CD14-positive monocyte (primary cell): ENCODE results near the gene RBMS3. TPM values are rescaled to one million over a fixed set of nuclear protein-coding genes. Genes with fewer than 3 reads are reported as not detected.

Source experiments
- DNase-seq, 3 donors: peaks; one replicate each; pipeline ENCODE4 v3.0.0-alpha.2; 2011 to 2022
- H2AFZ ChIP-seq: 2 replicates; pipeline ENCODE4 v1.6.0; 2012; ENCODE audit warnings: mild to moderate bottlenecking, low read depth, low read length, inconsistent platforms; ENCODE audit not compliant: insufficient read depth, poor library complexity, severe bottlenecking
- H3K27ac ChIP-seq, 2 donors: 1 replicate in 1 of 2; 2 replicates in 1 of 2; pipeline ENCODE4 v1.5.1; 2012 to 2013; ENCODE audit warnings: low read length in 2 of 2, control low read depth in 1 of 2, inconsistent platforms in 1 of 2, low read depth in 1 of 2, mild to moderate bottlenecking in 1 of 2
- H3K27me3 ChIP-seq, 2 donors: one replicate each; pipeline versions ENCODE4 v1.6.0 to v1.6.1; 2011 to 2013; ENCODE audit warnings: low read length in 2 of 2; ENCODE audit not compliant: control insufficient read depth in 2 of 2, insufficient read depth in 2 of 2
- H3K36me3 ChIP-seq, 2 donors: replicated peaks in 1 of 2; 1 replicate in 1 of 2; 2 replicates in 1 of 2; pipeline versions ENCODE4 v1.5.1 to v1.6.1; 2012 to 2013; ENCODE audit warnings: low read length in 2 of 2, control low read depth in 1 of 2, inconsistent platforms in 1 of 2, mild to moderate bottlenecking in 1 of 2; ENCODE audit not compliant: insufficient read depth in 2 of 2, control insufficient read depth in 1 of 2
- H3K4me1 ChIP-seq, 2 donors: 1 replicate in 1 of 2; 2 replicates in 1 of 2; pipeline versions ENCODE4 v1.5.1 to v1.6.1; 2012 to 2013; ENCODE audit warnings: low read length in 2 of 2, control low read depth in 1 of 2, inconsistent platforms in 1 of 2, mild to moderate bottlenecking in 1 of 2, moderate library complexity in 1 of 2; ENCODE audit not compliant: insufficient read depth in 2 of 2, control insufficient read depth in 1 of 2
- H3K4me2 ChIP-seq: replicated peaks from 2 replicates; pipeline ENCODE3; 2012; ENCODE audit warnings: low read length, moderate library complexity, mild to moderate bottlenecking; ENCODE audit not compliant: poor library complexity, severe bottlenecking; ENCODE audit errors: extremely low read depth
- H3K4me3 ChIP-seq, 3 experiments: fragments of 200-600 bp in 1 of 3; sonication (generic) in 1 of 3; replicated peaks in 1 of 3; 1 replicate in 2 of 3; 2 replicates in 1 of 3; pipeline ENCODE4 v1.5.1; 2011 to 2013; ENCODE audit warnings: low read length in 3 of 3, mild to moderate bottlenecking in 3 of 3, control low read depth in 2 of 3, low read depth in 2 of 3, inconsistent platforms in 1 of 3, moderate library complexity in 1 of 3
- H3K79me2 ChIP-seq: 2 replicates; pipeline ENCODE4 v1.6.0; 2012; ENCODE audit warnings: mild to moderate bottlenecking, control low read depth, inconsistent platforms, low read length, moderate library complexity; ENCODE audit not compliant: insufficient read depth
- H3K9ac ChIP-seq: 2 replicates; pipeline ENCODE4 v1.6.0; 2017; ENCODE audit warnings: low read length, mild to moderate bottlenecking; ENCODE audit not compliant: insufficient read depth, poor library complexity, severe bottlenecking
- H3K9me3 ChIP-seq, 2 donors: replicated peaks in 1 of 2; 1 replicate in 1 of 2; 2 replicates in 1 of 2; pipeline versions ENCODE4 v1.5.1 to v1.6.1; 2012 to 2013; ENCODE audit warnings: low read length in 2 of 2, control low read depth in 1 of 2; ENCODE audit not compliant: control insufficient read depth in 1 of 2, insufficient read depth in 1 of 2
- H4K20me1 ChIP-seq: 2 replicates; pipeline ENCODE4 v1.6.0; 2012; ENCODE audit warnings: mild to moderate bottlenecking, low read length, control low read depth, moderate library complexity; ENCODE audit not compliant: insufficient read depth
- H3K27ac Mint-ChIP-seq, 7 donors: one replicate each; pipeline ENCODE4 v1.8.0; 2020; ENCODE audit warnings: mild to moderate bottlenecking in 7 of 7, mixed read lengths in 7 of 7, moderate library complexity in 6 of 7, inconsistent platforms in 2 of 7
- H3K27me3 Mint-ChIP-seq, 3 donors: one replicate each; pipeline ENCODE4 v1.8.0; 2021 to 2022; ENCODE audit warnings: low read depth in 3 of 3, mild to moderate bottlenecking in 3 of 3, mixed read lengths in 3 of 3, moderate library complexity in 3 of 3, inconsistent platforms in 1 of 3
- H3K36me3 Mint-ChIP-seq, 2 donors: one replicate each; pipeline ENCODE4 v1.8.0; 2020; ENCODE audit warnings: mixed read lengths in 2 of 2, inconsistent platforms in 1 of 2, mild to moderate bottlenecking in 1 of 2
- H3K4me1 Mint-ChIP-seq: one replicate; pipeline ENCODE4 v1.8.0; 2020; ENCODE audit warnings: mild to moderate bottlenecking, mixed read lengths
- H3K4me3 Mint-ChIP-seq, 2 donors: one replicate each; pipeline ENCODE4 v1.8.0; 2020; ENCODE audit warnings: mild to moderate bottlenecking in 2 of 2, mixed read lengths in 2 of 2, moderate library complexity in 1 of 2
- H3K9me3 Mint-ChIP-seq, 7 donors: one replicate each; pipeline ENCODE4 v1.8.0; 2020 to 2022; ENCODE audit warnings: mixed read lengths in 7 of 7, mild to moderate bottlenecking in 6 of 7, moderate library complexity in 6 of 7, inconsistent platforms in 2 of 7
- WGBS: methylation state at CpG from one replicate; pipeline ENCODE4 v1.1.5; 2013; ENCODE audit warnings: missing lambda C conversion rate; ENCODE audit not compliant: insufficient coverage; 5-methylcytosine and 5-hydroxymethylcytosine counted together
- intact Hi-C, 2 donors: fragments of 100-400 bp; cut with micrococcal nuclease; formaldehyde crosslinking; loops; one replicate each; pipeline versions ENCODE4 v1.15.0 to v1.15.1; 2023
- polyA plus RNA-seq, 3 donors: library from polyadenylated mRNA; depleted of rRNA in 1 of 3; unstranded in 2 of 3; stranded (reverse) in 1 of 3; fragments of 300-500 nt in 2 of 3; fragments of >200 nt in 1 of 3; fragmentation: Illumina TruSeq in 2 of 3; gene quantifications; 1 replicate in 2 of 3; 2 replicates in 1 of 3; pipeline ENCODE4 v1.2.3, GENCODE V29; 2012 to 2021
- TF ChIP-seq, protein P1 (sequence below): fragments of 200-600 bp; IDR thresholded peaks from one replicate; pipeline ENCODE4 v1.8.0; 2022; ENCODE audit warnings: antibody characterized with exemption, mild to moderate bottlenecking

RBMS3 gene
- polyA plus RNA-seq, 3 donors: not detected

DNA sequence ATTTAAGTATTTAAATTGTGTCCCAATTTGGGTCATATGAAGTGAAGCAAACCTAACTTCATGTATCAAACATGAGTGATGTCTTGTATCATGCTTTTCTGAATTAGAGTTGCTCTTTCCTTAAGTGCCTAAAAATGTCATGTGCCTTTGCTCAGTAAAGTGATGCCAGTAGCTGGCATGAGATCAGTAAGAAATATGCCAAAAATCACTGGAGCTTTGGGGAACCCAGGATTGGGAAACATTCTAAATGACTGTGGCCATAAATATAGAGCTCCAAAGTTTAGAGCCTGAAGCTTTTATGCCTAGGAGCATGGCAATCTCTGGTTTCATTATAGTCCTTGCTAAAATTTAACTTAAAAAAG is 33.8 kb downstream of the RBMS3 start:
- TF ChIP-seq, protein P1, sequence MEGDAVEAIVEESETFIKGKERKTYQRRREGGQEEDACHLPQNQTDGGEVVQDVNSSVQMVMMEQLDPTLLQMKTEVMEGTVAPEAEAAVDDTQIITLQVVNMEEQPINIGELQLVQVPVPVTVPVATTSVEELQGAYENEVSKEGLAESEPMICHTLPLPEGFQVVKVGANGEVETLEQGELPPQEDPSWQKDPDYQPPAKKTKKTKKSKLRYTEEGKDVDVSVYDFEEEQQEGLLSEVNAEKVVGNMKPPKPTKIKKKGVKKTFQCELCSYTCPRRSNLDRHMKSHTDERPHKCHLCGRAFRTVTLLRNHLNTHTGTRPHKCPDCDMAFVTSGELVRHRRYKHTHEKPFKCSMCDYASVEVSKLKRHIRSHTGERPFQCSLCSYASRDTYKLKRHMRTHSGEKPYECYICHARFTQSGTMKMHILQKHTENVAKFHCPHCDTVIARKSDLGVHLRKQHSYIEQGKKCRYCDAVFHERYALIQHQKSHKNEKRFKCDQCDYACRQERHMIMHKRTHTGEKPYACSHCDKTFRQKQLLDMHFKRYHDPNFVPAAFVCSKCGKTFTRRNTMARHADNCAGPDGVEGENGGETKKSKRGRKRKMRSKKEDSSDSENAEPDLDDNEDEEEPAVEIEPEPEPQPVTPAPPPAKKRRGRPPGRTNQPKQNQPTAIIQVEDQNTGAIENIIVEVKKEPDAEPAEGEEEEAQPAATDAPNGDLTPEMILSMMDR: no peak
- Histone ChIP-seq H2AFZ (no peak overlapping the region), H3K79me2 (no peaks in the 10 kb centered on the region), H3K36me3 (no peaks in the 10 kb centered on the region), H3K4me3 (no peak overlapping the region), H3K9me3 (no peaks in the 10 kb centered on the region), H3K27ac (no peak overlapping the region), H3K9ac (no peak overlapping the region), H3K27me3 (no peaks in the 10 kb centered on the region), H4K20me1 (no peaks in the 10 kb centered on the region), H3K4me2 (no peak overlapping the region), H3K4me1 (no peaks in the 10 kb centered on the region)
- H3K9me3 Mint-ChIP-seq: peaks cover 0 to 2% (median 0%) of the 10 kb centered on the region in 7 donors
- H3K36me3 Mint-ChIP-seq: no peaks in the 10 kb centered on the region
- no peaks in the 10 kb centered on the region for H3K4me1 Mint-ChIP-seq
- peaks cover 0 to 4% (median 0%) of the 10 kb centered on the region in 3 donors for H3K27me3 Mint-ChIP-seq
- no peak overlapping the region for H3K4me3 Mint-ChIP-seq
- no peak overlapping the region for H3K27ac Mint-ChIP-seq
- intact Hi-C loops: no loop called here
- DNase-seq: no peak

DNA sequence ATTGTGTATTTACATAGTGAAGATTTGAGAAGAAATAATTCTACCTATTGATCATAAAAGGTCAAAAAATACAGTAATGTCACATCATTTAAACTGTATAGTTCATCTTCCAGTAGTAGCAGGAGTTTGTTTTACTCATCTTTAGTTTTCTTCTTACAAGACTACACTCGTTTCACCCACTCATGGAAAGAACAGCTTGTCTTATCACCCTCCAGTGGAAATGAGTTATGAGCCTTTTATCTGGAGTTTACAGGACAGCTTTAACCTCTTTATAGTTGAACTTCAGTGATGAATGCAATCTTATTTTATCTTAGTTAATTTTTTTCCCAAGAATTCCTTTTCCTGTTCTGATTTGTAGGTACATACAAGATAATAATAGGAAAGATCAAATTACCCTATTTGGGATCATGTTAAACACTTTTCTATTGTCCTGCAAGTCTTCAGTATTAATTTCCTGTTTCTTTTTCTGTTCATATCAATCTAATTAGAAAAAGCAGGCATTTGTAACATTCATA is 36.8 kb downstream of the RBMS3 start:
- H3K4me3 ChIP-seq: no peak overlapping the region
- Mint-ChIP-seq H3K27ac (no peak overlapping the region), H3K4me3 (no peak overlapping the region), H3K36me3 (no peaks in the 10 kb centered on the region), H3K27me3 (peaks cover 0 to 1% (median 0%) of the 10 kb centered on the region in 3 donors), H3K9me3 (peaks cover 0 to 1% (median 0%) of the 10 kb centered on the region in 7 donors), H3K4me1 (no peaks in the 10 kb centered on the region)
- no peak for DNase-seq
- no CpG with 5 or more reads among the region's 1 CpG for WGBS
- no peak overlapping the region for H3K4me2 ChIP-seq
- H3K36me3 ChIP-seq: no peaks in the 10 kb centered on the region
- H3K27me3 ChIP-seq: no peaks in the 10 kb centered on the region
- intact Hi-C loops: no loop called here
- no peak overlapping the region for H3K9ac ChIP-seq
- TF ChIP-seq, protein P1: no peak
- no peaks in the 10 kb centered on the region for H3K9me3 ChIP-seq
- H2AFZ ChIP-seq: no peak overlapping the region
- no peaks in the 10 kb centered on the region for H4K20me1 ChIP-seq
- H3K27ac ChIP-seq: no peak overlapping the region
- no peaks in the 10 kb centered on the region for H3K4me1 ChIP-seq
- no peaks in the 10 kb centered on the region for H3K79me2 ChIP-seq
